Esophagus mucosa (tissue), 1 donor: ENCODE data around the gene GPR153. TPM values are rescaled to one million over a fixed set of nuclear protein-coding genes. Genes with fewer than 3 reads are reported as not detected.

Experiments used
- ATAC-seq: fragments of 200-7000 bp; cut with Tn5 transposase; one replicate; pipeline ENCODE4 v1.9.1; 2020
- total RNA-seq: library from RNA; stranded (reverse); gene quantifications from one replicate; pipeline ENCODE4 v1.2.4, GENCODE V29; 2023
- donor health status: DM: yes; HTN: yes; CAD: no.

The GPR153 gene
- total RNA-seq, 1 donor from 2014 or later: 9.1 TPM

GRCh38 chr1:6248161-6248776 lies 12.6 kb downstream of the GPR153 start:
- no peak for ATAC-seq

- no peak for ATAC-seq
Measured at GRCh38 chr1:6247651-6248050, 13.2 kb downstream of the GPR153 start.

- ATAC-seq: peak; percentile 62
Measured at GRCh38 chr1:6246497-6247467, 14.1 kb downstream of the GPR153 start.

GRCh38 chr1:6245869-6246496 lies 14.9 kb downstream of the GPR153 start:
- ATAC-seq: peak; percentile 1

GRCh38 chr1:6245086-6245868 lies 15.6 kb downstream of the GPR153 start:
- ATAC-seq: peak; percentile 82

GRCh38 chr1:6244401-6245049 lies 16.4 kb downstream of the GPR153 start:
- no peak for ATAC-seq

GRCh38 chr1:6243993-6244392 lies 16.9 kb downstream of the GPR153 start, which contains the start of gene HES3:
Gene HES3 (plus strand): TSS chr1:6244179. CDS start chr1:6244366, 187 bp downstream.
- no peak for ATAC-seq

GRCh38 chr1:6243053-6243834 lies 17.7 kb downstream of the GPR153 start:
- ATAC-seq: no peak

- no peak for ATAC-seq
Measured at GRCh38 chr1:6241887-6242740, 18.8 kb downstream of the GPR153 start.

GRCh38 chr1:6241107-6241886 lies 19.6 kb downstream of the GPR153 start:
- no peak for ATAC-seq

- ATAC-seq: no peak
Measured at GRCh38 chr1:6239950-6240768, 20.7 kb downstream of the GPR153 start.

- ATAC-seq: no peak
Measured at GRCh38 chr1:6239213-6239752, 21.6 kb downstream of the GPR153 start.

- ATAC-seq: no peak
Measured at GRCh38 chr1:6237093-6237492, 23.8 kb downstream of the GPR153 start.

GRCh38 chr1:6235296-6235677 lies 25.6 kb downstream of the GPR153 start:
- ATAC-seq: peak; percentile 25

GRCh38 chr1:6234502-6235295 lies 26.2 kb downstream of the GPR153 start:
- ATAC-seq: peak; percentile 15

GRCh38 chr1:6233376-6233775 lies 27.5 kb downstream of the GPR153 start:
- ATAC-seq: no peak

GRCh38 chr1:6225651-6226050 lies 35.2 kb downstream of the GPR153 start:
- ATAC-seq: no peak
